Measurements from ENCODE around the gene CEP128. TPM values are rescaled to one million over a fixed set of nuclear protein-coding genes. Genes with fewer than 3 reads are reported as not detected.

CEP128 gene
- polyA plus RNA-seq, 1 donor = 8.0 TPM

DNA sequence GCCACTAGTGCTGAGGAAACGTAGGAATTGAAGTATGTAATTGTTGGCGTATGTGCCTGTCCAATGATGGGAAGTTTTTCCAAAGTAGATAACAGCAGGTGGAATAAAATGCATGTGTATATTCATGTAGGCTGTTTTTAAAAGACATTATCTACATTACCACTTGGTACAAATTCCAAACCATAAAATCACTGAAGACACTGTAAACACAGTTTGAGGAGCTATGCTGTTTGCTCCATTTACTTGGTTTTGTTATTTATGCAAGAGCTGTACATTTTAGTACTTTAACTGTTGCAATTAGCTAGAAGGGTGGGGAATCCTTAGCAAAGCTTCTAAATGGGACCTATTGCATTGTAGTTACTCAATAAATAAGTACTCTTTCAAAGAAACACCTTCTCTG is 455.8 kb downstream of the CEP128 start:
- no peak for DNase-seq

- DNase-seq = no peak
Observed at GRCh38 chr14:80483331-80483730, 458.2 kb downstream of the CEP128 start.

- no peak for DNase-seq
Observed at GRCh38 chr14:80477388-80478160, 464.0 kb downstream of the CEP128 start.

DNA sequence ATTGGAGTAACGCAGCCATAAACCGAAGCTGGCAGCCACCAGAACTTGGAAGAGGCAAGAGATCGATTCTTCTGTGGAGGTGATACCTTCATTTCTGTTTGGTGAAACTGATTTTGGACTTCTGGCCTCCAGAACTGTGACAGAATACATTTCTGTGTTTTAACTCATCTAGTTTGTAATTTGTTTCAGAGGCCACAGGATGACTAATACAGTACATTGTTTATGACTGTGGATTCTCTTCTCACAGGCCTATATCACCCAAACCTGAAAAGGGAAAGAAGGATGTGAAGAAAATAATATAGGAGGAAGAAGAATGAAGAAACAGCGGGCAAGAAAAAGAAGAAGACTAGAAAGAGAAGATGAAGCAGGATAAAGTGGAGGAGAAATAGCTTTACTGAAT is 466.5 kb downstream of the CEP128 start:
- no peak for DNase-seq

GRCh38 chr14:80468331-80469122 is 473.0 kb downstream of the CEP128 start:
- no peak for DNase-seq

GRCh38 chr14:80465546-80466220 is 475.9 kb downstream of the CEP128 start:
- no peak for DNase-seq

DNA sequence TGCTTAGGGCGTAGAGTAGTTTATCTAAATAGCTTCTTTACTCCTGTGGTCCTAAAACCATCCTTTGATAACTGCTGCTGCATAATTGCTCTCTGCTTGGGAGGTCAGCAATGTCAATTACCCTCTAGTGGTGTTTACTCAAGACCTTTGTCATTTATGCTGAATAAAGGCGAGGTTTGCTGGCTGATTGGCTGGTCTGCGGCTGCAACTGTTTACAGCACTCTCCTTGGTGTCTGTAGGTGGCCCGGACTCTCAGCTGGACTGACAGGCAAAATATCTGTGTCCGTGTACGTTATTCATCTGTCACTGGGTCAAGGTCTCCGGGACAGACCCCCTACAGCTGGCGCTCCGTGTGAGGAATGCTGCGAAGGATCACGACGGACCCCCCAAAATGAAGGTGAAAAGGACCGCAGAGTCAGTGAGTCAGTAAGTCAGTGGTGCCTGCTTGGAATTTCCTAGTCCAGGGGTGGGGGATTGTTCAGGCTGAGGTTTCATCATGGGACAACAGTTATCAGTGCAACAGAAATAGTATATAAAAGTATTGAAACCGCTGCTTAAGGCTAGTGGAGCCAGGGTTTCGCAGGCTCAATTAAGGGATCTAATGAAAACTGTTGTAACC is 476.9 kb downstream of the CEP128 start:
- no peak for DNase-seq

DNA sequence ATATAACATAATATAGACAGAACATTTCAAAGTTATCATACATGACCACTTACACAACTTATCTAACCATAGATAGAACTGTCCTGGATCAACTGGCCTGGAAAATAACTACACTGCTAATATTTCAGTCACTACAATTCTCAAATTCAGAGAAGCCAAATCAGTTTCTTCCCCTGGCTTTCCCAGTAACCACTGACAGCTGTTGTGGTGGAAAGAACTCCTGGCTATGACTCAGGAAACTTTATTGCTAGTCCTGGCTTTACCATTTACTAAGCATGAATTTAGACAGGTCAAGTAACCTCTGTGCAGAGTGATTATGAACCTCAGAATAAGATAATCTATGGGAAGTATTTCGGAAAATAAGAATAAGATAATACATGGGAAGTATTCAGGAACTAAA is 485.3 kb downstream of the CEP128 start:
- DNase-seq = no peak

GRCh38 chr14:80455031-80455430 is 486.5 kb downstream of the CEP128 start:
- DNase-seq = no peak

DNA sequence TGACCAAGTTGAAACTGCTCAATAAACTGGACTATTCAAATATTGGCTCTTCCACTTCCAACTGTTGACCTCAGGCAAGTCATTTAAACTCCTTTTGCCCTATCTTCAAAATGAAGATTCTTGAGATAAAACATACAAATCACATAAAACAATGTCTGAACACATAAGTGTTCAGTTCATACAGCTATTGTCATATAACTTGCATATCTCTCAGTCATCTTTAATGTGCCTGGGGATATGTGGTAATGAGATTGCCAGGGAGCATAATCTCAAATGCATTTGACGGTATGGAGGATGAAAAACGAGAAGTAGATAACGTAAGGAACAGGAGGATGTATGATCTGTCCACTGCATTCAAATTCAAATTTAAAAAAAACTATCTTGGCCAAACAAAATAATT is 493.3 kb downstream of the CEP128 start:
- no peak for DNase-seq

DNA sequence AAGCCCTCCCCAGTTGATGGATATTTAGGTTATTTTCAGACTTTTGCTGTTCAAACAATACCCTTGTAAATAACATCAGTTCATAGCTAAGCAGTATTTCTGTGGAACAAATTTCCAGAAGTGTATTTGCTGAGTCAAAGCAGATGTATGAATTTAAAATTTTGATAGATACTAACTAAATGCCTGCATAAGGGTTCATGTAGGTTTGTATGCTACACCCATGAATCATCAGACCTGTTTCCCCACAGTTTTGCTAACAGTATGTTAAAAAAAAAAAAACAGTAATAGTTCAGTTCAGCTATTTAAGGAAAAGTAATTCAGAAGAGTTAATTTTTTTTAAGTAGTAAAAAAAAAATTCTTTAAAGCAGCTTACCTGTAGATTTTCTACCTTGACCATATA is 494.1 kb downstream of the CEP128 start:
- DNase-seq = no peak

Other genes with a start within 250 kb of the CEP128 start
- gene TSHR, start 13.9 kb upstream of the CEP128 start, polyA plus RNA-seq (ENCODE audit: insufficient read length) = 0.88 TPM

All from left kidney (tissue), 2 donors.